ENCODE measurements around the gene ALG10.

- no peak for TF ChIP-seq CTCF (IDR thresholded peaks at IDR 0.05)
- TF ChIP-seq EZH2 (IDR thresholded peaks at IDR 0.05): no peak
- no peak for TF ChIP-seq EZH2phosphoT487 (IDR thresholded peaks at IDR 0.05)
These were observed 32.6 kb downstream of the ALG10 start for GRCh38 chr12:34054938-34055337.
